Measurements from ENCODE around the gene RNF144B. TPM values are rescaled to one million over a fixed set of nuclear protein-coding genes. Genes with fewer than 3 reads are reported as not detected.

Gene RNF144B
- total and polyA plus RNA-seq, 10 donors = 6.5 to 82.5 (median 45.3) TPM

DNA sequence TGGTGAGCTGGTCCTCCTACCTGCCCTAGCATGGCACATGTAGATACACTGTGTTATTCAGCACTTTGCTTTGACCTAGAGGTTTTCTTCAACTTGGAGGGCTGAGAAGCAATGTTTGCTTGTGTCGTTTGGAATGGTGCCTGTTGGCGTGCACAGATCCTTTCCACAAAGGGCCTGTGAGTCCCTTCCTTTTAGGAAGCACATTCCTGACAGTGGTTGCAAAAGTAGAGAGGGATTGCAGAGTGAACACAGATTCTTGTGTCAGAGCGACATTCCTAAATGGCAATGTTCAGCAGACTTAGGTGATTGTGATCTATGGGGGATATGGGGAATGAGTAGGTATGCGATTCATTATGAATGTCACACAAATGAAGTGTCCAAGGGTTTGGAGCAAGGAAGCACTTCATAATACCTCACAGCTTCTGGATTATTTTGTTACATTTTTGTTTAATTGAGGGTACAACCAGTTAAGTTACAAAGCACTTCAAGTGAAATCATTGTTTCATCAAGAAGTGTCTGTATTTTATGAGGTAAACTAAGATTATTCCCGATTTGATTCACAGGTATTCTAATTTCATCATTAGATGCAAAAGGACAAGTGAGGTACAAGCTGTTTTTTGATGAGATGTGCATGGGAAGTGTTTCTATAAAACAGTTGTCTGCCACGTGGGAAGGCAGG is 713 bp upstream of the RNF144B start:
- Histone ChIP-seq H3K9me3 (no peaks in the 10 kb centered on the region), H3K4me1 (peaks cover 0 to 50% (median 30%) of the 10 kb centered on the region in 6 donors), H3K27ac (peak overlapping the region in 4 of 8 donors; percentile 84 to 92 (median 88)), H3K36me3 (peaks cover 0 to 2% (median 0%) of the 10 kb centered on the region in 6 donors), H3K27me3 (replicated peaks in 1 of 7) (peaks cover 0 to 4% (median 0%) of the 10 kb centered on the region in 7 donors), H3K4me3 (peak overlapping the region in 6 of 8 donors; percentile 54 to 72 (median 62))
- no peak for DNase-seq
- TF ChIP-seq POLR2A (IDR thresholded peaks at IDR 0.05) = no peak
- TF ChIP-seq CTCF (IDR thresholded peaks at IDR 0.05 in 8 of 11, conservative IDR thresholded peaks at IDR 0.05 in 3 of 11) = no peak
- TF ChIP-seq POLR2AphosphoS5 (IDR thresholded peaks at IDR 0.05) = no peak
- 62 to 71% (median 66%) methylated on average over 6 of the region's 6 CpGs for WGBS, 5 donors
- intact Hi-C loops (cut with DNase I; ENCODE audit: low total_unique reads) = no loop called here

DNA sequence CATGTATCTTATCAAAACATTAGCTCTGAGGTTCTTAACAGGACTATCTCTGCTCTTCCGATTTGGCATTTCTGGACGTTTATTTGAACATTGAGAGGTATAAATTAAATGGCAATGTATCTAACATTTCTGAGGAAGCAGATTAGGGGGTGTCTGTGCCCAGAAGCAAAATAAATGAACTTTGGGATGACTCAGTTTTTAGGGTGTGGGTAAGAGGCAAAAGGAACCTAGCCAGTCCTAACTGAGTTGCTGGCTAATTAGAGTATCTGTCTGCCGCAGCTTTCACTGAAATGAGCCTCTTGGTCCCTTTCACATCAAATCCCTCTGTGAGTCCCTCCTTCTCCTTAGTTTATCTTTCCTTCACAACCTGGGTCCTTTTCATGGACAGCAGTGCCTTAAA is 1.1 kb downstream of the RNF144B start:
- Histone ChIP-seq H3K27me3 (replicated peaks in 1 of 7) (peaks cover 0 to 4% (median 0%) of the 10 kb centered on the region in 7 donors), H3K27ac (peak overlapping the region; percentile 63 to 92 (median 85)), H3K9me3 (no peaks in the 10 kb centered on the region), H3K4me3 (peak overlapping the region; percentile 54 to 78 (median 62)), H3K36me3 (peaks cover 0 to 15% (median 0%) of the 10 kb centered on the region in 6 donors), H3K4me1 (peaks cover 0 to 69% (median 37%) of the 10 kb centered on the region in 6 donors)
- intact Hi-C loops (cut with DNase I; ENCODE audit: low total_unique reads) = no loop called here
- no peak for DNase-seq
- no peak for TF ChIP-seq POLR2A (IDR thresholded peaks at IDR 0.05)
- TF ChIP-seq POLR2AphosphoS5 (IDR thresholded peaks at IDR 0.05) = peak in 1 of 3 donors; percentile 16
- TF ChIP-seq CTCF (IDR thresholded peaks at IDR 0.05 in 8 of 11, conservative IDR thresholded peaks at IDR 0.05 in 3 of 11) = no peak
- 17 to 30% (median 20%) methylated on average over 3 of the region's 3 CpGs for WGBS, 5 donors

GRCh38 chr6:18388942-18389341 is 1.8 kb downstream of the RNF144B start:
- TF ChIP-seq CTCF (IDR thresholded peaks at IDR 0.05 in 8 of 11, conservative IDR thresholded peaks at IDR 0.05 in 3 of 11) (no peak), POLR2AphosphoS5 (IDR thresholded peaks at IDR 0.05) (no peak), POLR2A (IDR thresholded peaks at IDR 0.05) (no peak)
- H3K9me3 ChIP-seq = no peaks in the 10 kb centered on the region
- peaks cover 0 to 4% (median 0%) of the 10 kb centered on the region in 7 donors for H3K27me3 ChIP-seq (replicated peaks in 1 of 7)
- peaks cover 0 to 21% (median 0%) of the 10 kb centered on the region in 6 donors for H3K36me3 ChIP-seq
- DNase-seq = no peak
- H3K4me3 ChIP-seq = peak overlapping the region in 6 of 8 donors; percentile 54 to 72 (median 62)
- peaks cover 0 to 75% (median 37%) of the 10 kb centered on the region in 6 donors for H3K4me1 ChIP-seq
- intact Hi-C loops (cut with DNase I; ENCODE audit: low total_unique reads) = no loop called here
- WGBS, 5 donors = 50 to 72% (median 55%) methylated on average over 1 of the region's 1 CpG
- H3K27ac ChIP-seq = peak overlapping the region in 7 of 8 donors; percentile 73 to 92 (median 86)

DNA sequence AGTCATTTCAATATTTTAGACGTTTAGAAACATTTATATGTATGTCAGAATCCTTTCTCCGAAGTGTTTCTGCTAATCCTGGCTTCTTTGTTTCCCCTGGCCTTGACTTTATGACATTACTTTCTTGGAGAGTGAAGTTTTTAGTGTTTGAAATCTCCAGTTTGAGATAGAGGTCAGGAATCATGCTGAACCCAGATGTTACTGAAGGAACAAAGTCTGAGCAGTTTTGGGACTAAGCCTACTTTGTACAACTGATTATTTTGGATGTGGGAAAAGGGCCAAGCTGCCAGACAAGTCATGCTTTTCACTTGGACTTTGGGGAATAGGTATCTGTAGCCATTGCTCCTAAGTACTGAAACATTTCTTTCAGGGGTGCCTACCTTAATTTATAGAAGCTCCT is 2.3 kb downstream of the RNF144B start:
- Histone ChIP-seq H3K9me3 (no peaks in the 10 kb centered on the region), H3K27ac (peak overlapping the region in 6 of 8 donors; percentile 77 to 92 (median 87)), H3K27me3 (replicated peaks in 1 of 7) (peaks cover 0 to 8% (median 0%) of the 10 kb centered on the region in 7 donors), H3K4me3 (peak overlapping the region in 5 of 8 donors; percentile 54 to 72 (median 59)), H3K4me1 (peaks cover 0 to 81% (median 38%) of the 10 kb centered on the region in 6 donors), H3K36me3 (peaks cover 0 to 26% (median 0%) of the 10 kb centered on the region in 6 donors)
- WGBS, 5 donors = 29 to 40% (median 34%) methylated on average over 2 of the region's 2 CpGs
- no peak for DNase-seq
- intact Hi-C loops (cut with DNase I; ENCODE audit: low total_unique reads) = no loop called here
- TF ChIP-seq POLR2A (IDR thresholded peaks at IDR 0.05) = no peak
- no peak for TF ChIP-seq POLR2AphosphoS5 (IDR thresholded peaks at IDR 0.05)
- TF ChIP-seq CTCF (IDR thresholded peaks at IDR 0.05 in 8 of 11, conservative IDR thresholded peaks at IDR 0.05 in 3 of 11) = no peak

Data from spleen (tissue), 11 donors.